K562 (cell line): ENCODE results near the gene HPD. TPM values are rescaled to one million over a fixed set of nuclear protein-coding genes. Genes with fewer than 3 reads are reported as not detected.

ENCODE experiments used
- CHD2 ChIP-seq: IDR thresholded peaks from 2 replicates; pipeline ENCODE4 v1.6.1; 2011; ENCODE audit warnings: low read depth, low read length
- CREBBP ChIP-seq: IDR thresholded peaks from one replicate; pipeline ENCODE4 v1.6.1; 2012; ENCODE audit warnings: low read depth, mild to moderate bottlenecking, control low read depth, inconsistent platforms, low read length
- ELF4 ChIP-seq: fragments of 450-650 bp; formaldehyde crosslinking; IDR thresholded peaks from 2 replicates; pipeline ENCODE4 v1.4.0; 2022; ENCODE audit warnings: missing genetic modification characterization
- EZH2 ChIP-seq: IDR thresholded peaks from 2 replicates; pipeline ENCODE4 v1.6.1; 2012; ENCODE audit warnings: low read depth, mild to moderate bottlenecking, inconsistent platforms, low read length, borderline replicate concordance
- HDAC1 ChIP-seq, 2 experiments: fragments of 450-650 bp; IDR thresholded peaks; 2 replicates each; pipeline ENCODE4 v1.6.1; 2016 to 2017; ENCODE audit warnings: inconsistent platforms in 1 of 2, mild to moderate bottlenecking in 1 of 2, moderate library complexity in 1 of 2
- JUN ChIP-seq, 2 experiments: sonication (generic) in 1 of 2; formaldehyde crosslinking in 1 of 2; IDR thresholded peaks; 2 replicates each; pipeline versions ENCODE4 v1.6.1 to v1.8.0; 2012 to 2022; ENCODE audit warnings: borderline replicate concordance in 2 of 2, mild to moderate bottlenecking in 2 of 2, improper control_type of control experiment in 1 of 2, low read depth in 1 of 2, low read length in 1 of 2, missing genetic modification reagents in 1 of 2
- MECOM ChIP-seq: fragments of 250-450 bp; sonication (Bioruptor Pico); IDR thresholded peaks from 2 replicates; pipeline ENCODE4 v1.8.0; 2022; ENCODE audit warnings: inconsistent platforms
- MTA2 ChIP-seq: fragments of 450-650 bp; IDR thresholded peaks from 2 replicates; pipeline ENCODE4 v1.6.1; 2016; ENCODE audit warnings: low read depth
- NR2C1 ChIP-seq, 2 experiments: fragments of 450-650 bp; IDR thresholded peaks; 2 replicates each; pipeline ENCODE4 v1.6.1; 2017; ENCODE audit warnings: mild to moderate bottlenecking in 2 of 2, antibody characterized with exemption in 1 of 2, inconsistent platforms in 1 of 2, missing compliant biosample characterization in 1 of 2, missing genetic modification characterization in 1 of 2
- PHF8 ChIP-seq: fragments of 200-600 bp; sonication (generic); IDR thresholded peaks from 2 replicates; pipeline ENCODE4 v1.6.1; 2012; ENCODE audit warnings: mixed run types, mild to moderate bottlenecking, inconsistent platforms, low read length, moderate library complexity, borderline replicate concordance
- SIN3A ChIP-seq, 2 experiments: fragments of 150-350 bp in 1 of 2; IDR thresholded peaks; 2 replicates each; pipeline ENCODE4 v1.6.1; 2011 to 2016; ENCODE audit warnings: borderline replicate concordance in 2 of 2, low read depth in 2 of 2, low read length in 2 of 2, mild to moderate bottlenecking in 2 of 2, moderate library complexity in 2 of 2; ENCODE audit not compliant: control insufficient read depth in 1 of 2
- SREBF2 ChIP-seq: sonication (generic); formaldehyde crosslinking; IDR thresholded peaks from 2 replicates; pipeline ENCODE4 v1.4.0; 2020; ENCODE audit warnings: mild to moderate bottlenecking, missing genetic modification reagents
- THRAP3 ChIP-seq: fragments of 450-650 bp; IDR thresholded peaks from 2 replicates; pipeline ENCODE4 v1.6.1; 2016; ENCODE audit warnings: mild to moderate bottlenecking, inconsistent platforms, borderline replicate concordance
- ZNF830 ChIP-seq: fragments of 250-450 bp; sonication (Bioruptor Pico); IDR thresholded peaks from 2 replicates; pipeline ENCODE4 v1.5.0; 2021; ENCODE audit warnings: mild to moderate bottlenecking
- polyA plus RNA-seq, 8 experiments: library from polyadenylated mRNA; depleted of rRNA in 4 of 8; stranded (reverse) in 5 of 8; unstranded in 3 of 8; fragments of >200 nt; fragmentation: Nextera tagmentation in 2 of 8; fragmentation: Illumina TruSeq in 1 of 8; extraction: Ambion mirVana in 2 of 8; extraction: Trizol in 1 of 8; gene quantifications; 2 replicates each; pipeline versions ENCODE4 v1.2.1 to v1.2.3, GENCODE V29; 2011 to 2014; ENCODE audit warnings: inconsistent platforms in 1 of 8, missing spikeins in 1 of 8
- total RNA-seq, 7 experiments: library from RNA; depleted of rRNA in 6 of 7; stranded (reverse); fragments of >200 nt in 6 of 7; fragmentation: Illumina TruSeq in 2 of 7; extraction: Trizol in 2 of 7; gene quantifications; 2 replicates each; pipeline versions ENCODE4 v1.2.1 to v1.2.3, GENCODE V29; 2011 to 2021; ENCODE audit warnings: low replicate concordance in 1 of 7
- TF ChIP-seq, protein P1 (sequence below): fragments of 250-450 bp; sonication (Bioruptor Pico); IDR thresholded peaks from 2 replicates; pipeline ENCODE4 v1.8.0; 2022; ENCODE audit warnings: inconsistent platforms, mild to moderate bottlenecking, moderate library complexity, borderline replicate concordance
- TF ChIP-seq, protein P2 (sequence below): fragments of 250-450 bp; sonication (Bioruptor Pico); IDR thresholded peaks from 2 replicates; pipeline ENCODE4 v1.4.0; 2020; ENCODE audit warnings: mild to moderate bottlenecking
- TF ChIP-seq, protein P3 (sequence below), 2 experiments: IDR thresholded peaks in 1 of 2; conservative IDR thresholded peaks in 1 of 2; 2 replicates each; pipeline ENCODE4 v1.6.1; 2016; ENCODE audit warnings: low read depth in 2 of 2, mild to moderate bottlenecking in 1 of 2, missing compliant biosample characterization in 1 of 2, missing genetic modification characterization in 1 of 2, moderate library complexity in 1 of 2
- TF ChIP-seq, protein P4 (sequence below): fragments of 450-650 bp; IDR thresholded peaks from 2 replicates; pipeline ENCODE4 v1.6.1; 2016; ENCODE audit warnings: low read depth, mild to moderate bottlenecking, moderate library complexity
- TF ChIP-seq, protein P5 (sequence below): fragments of 250-450 bp; sonication (Bioruptor Pico); IDR thresholded peaks from 2 replicates; pipeline ENCODE4 v1.8.0; 2022; ENCODE audit warnings: moderate library complexity, mild to moderate bottlenecking, inconsistent platforms

Gene HPD
- total and polyA plus RNA-seq, 9 of the 15 experiments (the other 6 are each of a cell fraction or from before 2014, with no cell fraction given), result 0.06 to 0.29 (median 0.07) TPM; not detected in 4

DNA sequence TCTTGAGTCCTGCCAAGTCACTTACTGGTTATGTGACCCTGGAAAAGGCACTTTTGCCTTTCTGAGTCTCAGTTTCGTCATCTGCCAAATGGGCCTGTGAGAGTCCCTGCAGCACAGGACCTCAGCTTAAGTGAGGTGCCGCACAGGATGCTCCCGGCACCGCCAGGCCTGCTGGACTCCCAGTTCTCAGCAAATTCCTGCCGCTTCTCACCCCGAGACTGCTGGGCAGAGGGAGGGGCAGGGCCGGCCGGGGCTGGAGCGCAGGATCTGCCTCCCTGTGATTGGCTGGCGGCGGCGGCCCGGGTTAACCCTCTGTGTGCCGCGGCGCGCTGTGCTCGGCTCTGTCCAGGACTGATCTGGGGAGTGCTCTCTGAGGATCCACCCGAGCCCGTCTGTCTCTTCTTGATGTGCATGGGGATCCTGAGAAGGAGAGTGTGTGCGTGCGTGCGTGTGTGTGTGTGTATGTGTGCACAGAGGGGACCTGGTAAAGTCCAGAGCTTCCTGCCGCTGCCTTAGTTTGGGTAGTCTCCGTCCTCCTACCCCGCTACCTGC is 46.3 kb downstream of the HPD start (continued):
- TF ChIP-seq, protein P1, sequence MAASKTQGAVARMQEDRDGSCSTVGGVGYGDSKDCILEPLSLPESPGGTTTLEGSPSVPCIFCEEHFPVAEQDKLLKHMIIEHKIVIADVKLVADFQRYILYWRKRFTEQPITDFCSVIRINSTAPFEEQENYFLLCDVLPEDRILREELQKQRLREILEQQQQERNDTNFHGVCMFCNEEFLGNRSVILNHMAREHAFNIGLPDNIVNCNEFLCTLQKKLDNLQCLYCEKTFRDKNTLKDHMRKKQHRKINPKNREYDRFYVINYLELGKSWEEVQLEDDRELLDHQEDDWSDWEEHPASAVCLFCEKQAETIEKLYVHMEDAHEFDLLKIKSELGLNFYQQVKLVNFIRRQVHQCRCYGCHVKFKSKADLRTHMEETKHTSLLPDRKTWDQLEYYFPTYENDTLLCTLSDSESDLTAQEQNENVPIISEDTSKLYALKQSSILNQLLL, result no peak
- TF ChIP-seq MECOM (CRISPR knock-in tag), result no peak
- TF ChIP-seq, protein P2, sequence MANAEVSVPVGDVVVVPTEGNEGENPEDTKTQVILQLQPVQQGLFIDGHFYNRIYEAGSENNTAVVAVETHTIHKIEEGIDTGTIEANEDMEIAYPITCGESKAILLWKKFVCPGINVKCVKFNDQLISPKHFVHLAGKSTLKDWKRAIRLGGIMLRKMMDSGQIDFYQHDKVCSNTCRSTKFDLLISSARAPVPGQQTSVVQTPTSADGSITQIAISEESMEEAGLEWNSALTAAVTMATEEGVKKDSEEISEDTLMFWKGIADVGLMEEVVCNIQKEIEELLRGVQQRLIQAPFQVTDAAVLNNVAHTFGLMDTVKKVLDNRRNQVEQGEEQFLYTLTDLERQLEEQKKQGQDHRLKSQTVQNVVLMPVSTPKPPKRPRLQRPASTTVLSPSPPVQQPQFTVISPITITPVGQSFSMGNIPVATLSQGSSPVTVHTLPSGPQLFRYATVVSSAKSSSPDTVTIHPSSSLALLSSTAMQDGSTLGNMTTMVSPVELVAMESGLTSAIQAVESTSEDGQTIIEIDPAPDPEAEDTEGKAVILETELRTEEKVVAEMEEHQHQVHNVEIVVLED (CRISPR knock-in tag), result no peak
- TF ChIP-seq SIN3A (IDR thresholded peaks at IDR 0.05; ENCODE audit: borderline replicate concordance in 2 of 2, control insufficient read depth in 1 of 2, low read depth in 2 of 2, low read length in 2 of 2), result 0 out of 4 replicates have a peak, but pooled peaks of 1 of the 2 experiments have one; percentile 7
- TF ChIP-seq, protein P3, sequence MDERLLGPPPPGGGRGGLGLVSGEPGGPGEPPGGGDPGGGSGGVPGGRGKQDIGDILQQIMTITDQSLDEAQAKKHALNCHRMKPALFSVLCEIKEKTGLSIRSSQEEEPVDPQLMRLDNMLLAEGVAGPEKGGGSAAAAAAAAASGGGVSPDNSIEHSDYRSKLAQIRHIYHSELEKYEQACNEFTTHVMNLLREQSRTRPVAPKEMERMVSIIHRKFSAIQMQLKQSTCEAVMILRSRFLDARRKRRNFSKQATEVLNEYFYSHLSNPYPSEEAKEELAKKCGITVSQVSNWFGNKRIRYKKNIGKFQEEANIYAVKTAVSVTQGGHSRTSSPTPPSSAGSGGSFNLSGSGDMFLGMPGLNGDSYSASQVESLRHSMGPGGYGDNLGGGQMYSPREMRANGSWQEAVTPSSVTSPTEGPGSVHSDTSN (CRISPR knock-in tag; IDR thresholded peaks at IDR 0.05; ENCODE audit: low read depth), result no peak
- TF ChIP-seq, protein P3 (tag; conservative IDR thresholded peaks at IDR 0.05; ENCODE audit: low read depth), result no peak
- TF ChIP-seq NR2C1 (IDR thresholded peaks at IDR 0.05), result no peak
- no peak for TF ChIP-seq NR2C1 (tag; IDR thresholded peaks at IDR 0.05)
- peak in 1 of 2 experiments; percentile 58; a peak in 2 of 4 replicates for TF ChIP-seq HDAC1 (IDR thresholded peaks at IDR 0.05)
- TF ChIP-seq ZNF830, result no peak
- no peak for TF ChIP-seq ELF4 (CRISPR knock-in tag)
- TF ChIP-seq, protein P4, sequence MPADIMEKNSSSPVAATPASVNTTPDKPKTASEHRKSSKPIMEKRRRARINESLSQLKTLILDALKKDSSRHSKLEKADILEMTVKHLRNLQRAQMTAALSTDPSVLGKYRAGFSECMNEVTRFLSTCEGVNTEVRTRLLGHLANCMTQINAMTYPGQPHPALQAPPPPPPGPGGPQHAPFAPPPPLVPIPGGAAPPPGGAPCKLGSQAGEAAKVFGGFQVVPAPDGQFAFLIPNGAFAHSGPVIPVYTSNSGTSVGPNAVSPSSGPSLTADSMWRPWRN, result no peak
- TF ChIP-seq SREBF2 (CRISPR knock-in tag), result no peak
- TF ChIP-seq, protein P5, sequence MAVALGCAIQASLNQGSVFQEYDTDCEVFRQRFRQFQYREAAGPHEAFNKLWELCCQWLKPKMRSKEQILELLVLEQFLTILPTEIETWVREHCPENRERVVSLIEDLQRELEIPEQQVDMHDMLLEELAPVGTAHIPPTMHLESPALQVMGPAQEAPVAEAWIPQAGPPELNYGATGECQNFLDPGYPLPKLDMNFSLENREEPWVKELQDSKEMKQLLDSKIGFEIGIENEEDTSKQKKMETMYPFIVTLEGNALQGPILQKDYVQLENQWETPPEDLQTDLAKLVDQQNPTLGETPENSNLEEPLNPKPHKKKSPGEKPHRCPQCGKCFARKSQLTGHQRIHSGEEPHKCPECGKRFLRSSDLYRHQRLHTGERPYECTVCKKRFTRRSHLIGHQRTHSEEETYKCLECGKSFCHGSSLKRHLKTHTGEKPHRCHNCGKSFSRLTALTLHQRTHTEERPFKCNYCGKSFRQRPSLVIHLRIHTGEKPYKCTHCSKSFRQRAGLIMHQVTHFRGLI, result no peak
- no peak for TF ChIP-seq EZH2
- no peak for TF ChIP-seq CHD2
- TF ChIP-seq PHF8, result peak; percentile 16; the same call in 1 of the 2 replicates
- TF ChIP-seq MTA2, result no peak
- TF ChIP-seq THRAP3, result no peak
- TF ChIP-seq JUN (IDR thresholded peaks at IDR 0.05; ENCODE audit: borderline replicate concordance, low read depth, low read length), result no peak
- TF ChIP-seq JUN (CRISPR knock-in tag; IDR thresholded peaks at IDR 0.05; ENCODE audit: borderline replicate concordance), result no peak
- no peak for TF ChIP-seq CREBBP
